Left kidney (tissue), 8 donors: ENCODE data around the gene GREM1. TPM values are rescaled to one million over a fixed set of nuclear protein-coding genes. Genes with fewer than 3 reads are reported as not detected.

Source experiments
- DNase-seq: peaks from one replicate; pipeline ENCODE4 v3.0.0-alpha.2; 2013
- long read RNA-seq, 8 donors: transcript quantifications; one replicate each; lab custom pipeline, GENCODE V29; 2026
- polyA plus RNA-seq: library from polyadenylated mRNA; unstranded; fragments of 120-200 nt; gene quantifications from one replicate; pipeline ENCODE4 v1.2.1, GENCODE V29; 2013; ENCODE audit not compliant: insufficient read length

GREM1 gene
- 0.52 TPM for polyA plus RNA-seq
- long read RNA-seq, donor 1, result 0 reads
- long read RNA-seq, donor 2, result 0 reads
- long read RNA-seq, donor 3, result 0 reads
- long read RNA-seq, donor 4, result 0 reads
- long read RNA-seq, donor 5, result 0 reads
- long read RNA-seq, donor 6, result 0 reads
- long read RNA-seq, donor 7, full-length matches to known transcripts, result 1 of 1 reads
- long read RNA-seq, donor 7, partial matches to known transcripts, result 0 of 1 reads
- long read RNA-seq, donor 7, other reads (novel, unspliced or antisense), result 0 of 1 reads
- long read RNA-seq, donor 8, result 0 reads

DNA sequence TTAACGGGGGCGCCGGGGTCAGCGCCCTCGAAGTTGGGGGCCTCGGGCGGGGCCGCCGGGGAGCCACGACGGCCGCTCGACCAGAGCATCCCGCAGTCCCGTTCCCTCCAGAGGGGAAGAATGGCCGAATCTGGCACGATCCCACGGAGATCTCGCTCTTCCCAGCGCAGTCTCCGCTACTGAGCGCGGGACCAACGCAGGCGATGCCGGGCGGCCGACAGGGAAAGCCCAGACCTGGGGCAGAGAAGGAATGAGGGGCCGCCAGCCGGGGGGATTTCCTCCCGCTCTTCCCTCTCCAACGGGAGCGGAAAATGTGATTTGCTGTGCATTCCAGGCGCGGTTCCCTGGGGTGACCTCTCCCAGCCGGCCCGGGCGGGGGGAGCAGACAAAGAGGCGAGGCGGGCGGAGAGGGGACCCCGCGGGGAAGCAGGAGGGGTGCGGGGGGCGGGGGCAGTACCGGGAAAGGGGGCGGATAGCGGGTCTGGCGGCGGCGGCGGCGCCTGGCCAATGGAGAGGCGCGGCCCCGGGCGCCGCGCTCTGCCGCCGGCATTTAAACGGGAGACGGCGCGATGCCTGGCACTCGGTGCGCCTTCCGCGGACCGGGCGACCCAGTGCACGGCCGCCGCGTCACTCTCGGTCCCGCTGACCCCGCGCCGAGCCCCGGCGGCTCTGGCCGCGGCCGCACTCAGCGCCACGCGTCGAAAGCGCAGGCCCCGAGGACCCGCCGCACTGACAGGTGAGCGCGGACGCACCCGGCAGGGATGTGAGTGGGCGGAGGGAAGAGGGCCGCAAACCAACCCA lies at the start of gene GREM1:
TSS of gene GREM1 (plus strand) at position 579 of the 801 bp plus-strand sequence. CDS start 12,687 bp downstream, outside the sequence.
- no peak for DNase-seq

DNA sequence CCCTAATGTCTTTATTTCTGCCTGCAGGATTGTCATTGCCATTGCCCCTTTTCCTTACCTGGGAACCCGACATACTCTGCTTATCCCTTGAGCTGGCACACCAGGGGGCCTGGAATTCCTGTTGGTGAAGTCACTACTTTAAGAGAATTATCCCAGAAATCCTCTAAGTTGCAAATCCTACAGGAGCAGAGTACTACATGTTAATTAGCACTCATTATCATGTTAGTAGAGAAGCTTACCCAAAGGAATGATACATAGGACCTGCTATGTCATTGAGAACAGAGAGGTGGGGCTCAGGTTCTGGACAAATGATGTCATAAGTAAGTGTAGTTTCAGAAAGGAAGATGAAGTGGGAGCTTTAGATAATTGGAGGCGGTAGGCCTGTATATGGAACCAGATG lies 48.9 kb upstream of the GREM1 start:
- DNase-seq, result no peak

DNA sequence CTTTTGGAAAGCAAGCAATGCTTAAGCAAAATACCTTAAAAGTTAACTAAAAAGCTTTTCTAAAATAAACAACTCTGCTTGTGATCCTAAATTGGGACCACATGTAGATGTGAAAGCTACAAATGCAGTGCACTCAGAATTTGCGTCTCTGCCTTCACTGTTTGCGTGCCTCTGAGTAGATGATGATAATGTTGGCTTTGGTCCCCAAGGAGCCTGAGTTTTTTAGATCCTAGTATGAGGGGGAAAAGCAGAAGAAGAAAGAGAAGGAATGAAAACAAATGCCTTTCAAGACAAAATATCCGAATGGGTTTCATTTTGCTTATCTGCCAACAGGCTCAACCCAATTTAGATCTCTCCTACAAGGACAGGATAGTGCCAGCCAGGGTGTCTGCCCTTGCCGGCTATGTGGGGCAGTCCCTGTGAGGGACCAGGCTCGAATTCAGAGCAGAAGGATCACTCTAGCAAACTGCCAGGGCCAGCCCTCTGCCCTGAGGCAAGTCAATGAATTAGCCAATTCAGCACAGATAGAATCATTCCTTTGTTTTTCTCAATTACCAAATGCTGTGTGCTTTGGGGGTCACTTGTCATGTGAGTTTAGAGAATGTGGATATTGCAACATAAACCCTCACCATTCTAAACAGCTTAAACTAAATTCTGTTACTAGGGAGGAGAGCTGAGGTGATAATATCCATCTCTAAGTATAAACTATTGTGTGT lies 47.8 kb upstream of the GREM1 start:
- DNase-seq, result no peak

DNA sequence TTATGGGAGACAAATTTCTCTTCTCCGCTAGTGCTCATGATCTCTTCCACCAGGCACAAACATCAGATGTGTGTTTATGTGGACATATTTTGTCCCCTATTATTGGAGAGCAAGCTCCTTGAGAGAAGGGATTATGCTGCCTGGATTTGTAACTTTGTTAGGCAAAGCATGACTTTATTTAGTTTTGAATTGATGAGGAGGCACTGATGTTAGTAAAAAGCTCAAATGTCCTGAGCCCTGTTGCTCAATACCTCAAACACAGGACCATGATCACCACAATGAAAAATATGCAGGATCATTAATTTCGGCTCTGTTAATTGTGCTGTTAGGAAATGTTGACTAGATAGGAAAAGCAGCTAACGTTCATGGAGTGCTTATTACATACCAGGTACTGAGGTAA lies 47.2 kb upstream of the GREM1 start:
- DNase-seq, result no peak

DNA sequence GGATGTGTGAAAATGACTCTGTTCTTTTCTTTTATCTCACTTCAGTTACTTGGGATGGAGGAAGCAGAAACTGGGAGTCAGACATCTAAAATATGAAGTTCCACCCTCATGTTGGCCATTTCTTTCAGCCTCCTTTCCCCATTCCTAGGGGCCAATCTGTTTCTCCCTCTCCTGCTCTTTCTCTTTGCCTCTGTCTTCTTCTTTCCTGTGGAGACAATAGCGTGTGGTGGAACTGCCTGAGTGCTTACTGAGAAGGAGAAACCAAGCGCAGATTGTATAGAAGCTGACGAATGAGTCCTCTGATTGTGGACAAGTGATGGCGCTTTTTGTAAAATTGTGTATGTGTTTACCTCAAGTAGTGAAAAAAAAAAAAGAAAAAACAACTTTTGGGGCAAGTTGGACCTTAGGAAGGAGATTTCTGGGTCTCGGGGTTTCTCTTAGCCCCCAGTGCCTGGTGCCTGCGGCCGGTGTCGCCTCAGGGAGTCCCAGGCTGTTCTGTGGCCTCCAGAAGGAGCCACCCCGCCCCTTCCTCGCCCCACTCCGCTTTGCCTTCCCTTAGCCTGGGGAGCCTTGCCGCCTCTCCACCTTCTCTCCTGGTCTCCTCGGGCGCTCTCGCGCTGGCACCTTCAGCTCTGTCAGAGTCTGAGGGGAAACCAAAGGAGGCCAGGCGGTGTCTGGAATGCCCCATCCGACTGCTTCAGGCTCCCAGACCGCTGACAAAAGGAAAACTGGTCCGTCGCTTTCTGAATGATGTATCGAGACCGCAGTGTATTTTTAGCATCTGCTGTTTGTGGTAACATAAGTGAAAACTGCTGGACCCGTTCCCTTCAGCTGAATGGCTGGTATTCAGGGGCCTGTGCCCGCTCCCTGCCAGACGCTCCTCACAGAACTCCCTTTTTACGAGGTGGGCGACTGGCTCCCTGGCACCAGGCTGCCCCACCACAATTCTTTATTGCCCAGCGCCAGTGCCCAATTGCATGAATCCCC lies 46.2 kb upstream of the GREM1 start:
- no peak for DNase-seq

DNA sequence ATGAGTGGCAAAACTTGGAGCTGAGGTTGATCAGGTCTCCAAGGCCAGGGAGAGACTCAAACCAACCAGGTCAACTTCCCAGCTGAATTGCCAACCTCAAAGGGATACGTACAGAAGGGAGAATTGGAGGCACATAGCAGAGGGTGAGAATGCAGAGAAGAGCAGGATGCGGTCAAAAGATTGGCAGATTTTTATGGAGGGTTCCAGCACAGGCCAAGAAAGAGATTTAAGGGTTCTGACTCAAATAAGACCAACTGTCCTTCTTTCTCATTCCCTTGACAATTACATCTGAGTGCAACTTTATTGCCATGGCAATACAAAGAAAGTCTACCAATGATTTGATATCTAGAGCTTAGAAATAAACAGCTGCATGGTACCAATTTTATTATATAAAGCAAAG lies 43.1 kb upstream of the GREM1 start:
- no peak for DNase-seq

DNA sequence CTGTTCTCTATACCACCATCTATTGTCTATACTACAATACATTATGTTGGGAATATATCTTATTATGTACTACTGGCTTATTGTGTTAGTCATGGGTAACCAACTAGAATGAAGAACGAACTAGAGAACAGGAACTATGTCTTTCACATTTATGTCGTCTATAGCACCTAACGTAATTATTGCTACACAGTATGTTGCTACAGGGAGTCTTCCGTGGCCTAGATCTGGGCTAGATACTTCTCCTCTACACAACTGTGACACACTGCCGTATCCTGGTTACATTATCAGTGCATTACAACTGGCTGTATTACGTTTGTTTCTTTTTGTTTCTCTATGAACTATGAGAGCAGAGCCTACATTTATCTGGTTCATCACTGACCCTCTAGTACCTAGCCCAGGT lies 42.3 kb upstream of the GREM1 start:
- DNase-seq, result no peak

DNA sequence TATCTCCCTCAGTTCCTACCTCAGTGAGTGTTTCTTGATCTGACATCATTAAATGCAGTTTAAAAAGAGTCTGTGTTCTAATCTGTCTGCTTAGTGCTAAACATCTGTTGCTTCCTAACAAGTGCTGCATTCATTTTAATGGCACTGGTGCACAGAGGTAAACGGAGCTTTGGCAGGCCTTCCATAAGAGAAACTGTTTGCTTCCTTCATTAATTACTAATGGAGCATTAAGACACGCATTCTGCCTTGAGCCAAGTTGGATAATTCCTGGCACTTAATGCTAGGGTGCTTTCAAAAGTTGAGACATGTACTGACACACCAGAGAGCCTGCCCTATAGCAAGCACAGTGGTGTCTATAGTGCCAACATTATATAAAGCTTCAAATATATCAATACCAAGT lies 41.6 kb upstream of the GREM1 start:
- no peak for DNase-seq

DNA sequence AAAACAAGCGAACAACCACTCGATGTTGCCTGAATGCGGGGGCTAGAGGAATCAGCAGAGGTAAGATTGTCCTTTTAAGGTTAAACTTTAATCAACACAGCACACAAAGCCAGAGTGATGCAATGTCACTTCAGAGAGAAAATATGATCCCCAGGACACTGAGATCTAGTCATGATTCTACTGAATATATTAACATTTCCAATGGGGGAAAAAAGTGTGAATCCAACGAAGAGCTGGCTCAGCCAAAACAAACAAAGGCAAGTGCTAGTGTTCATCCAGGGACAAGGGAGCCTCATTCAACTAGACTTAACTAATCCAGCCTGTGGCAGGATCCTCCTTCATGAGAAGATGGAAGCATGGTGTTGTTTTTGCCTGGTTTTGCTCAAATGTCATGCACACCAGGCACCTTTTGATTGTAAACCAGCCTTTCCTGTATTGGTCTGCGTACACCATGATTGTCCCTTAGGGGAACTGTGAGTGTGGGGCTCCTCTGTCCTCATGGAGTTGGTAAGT lies 40.5 kb upstream of the GREM1 start:
- DNase-seq, result no peak

DNA sequence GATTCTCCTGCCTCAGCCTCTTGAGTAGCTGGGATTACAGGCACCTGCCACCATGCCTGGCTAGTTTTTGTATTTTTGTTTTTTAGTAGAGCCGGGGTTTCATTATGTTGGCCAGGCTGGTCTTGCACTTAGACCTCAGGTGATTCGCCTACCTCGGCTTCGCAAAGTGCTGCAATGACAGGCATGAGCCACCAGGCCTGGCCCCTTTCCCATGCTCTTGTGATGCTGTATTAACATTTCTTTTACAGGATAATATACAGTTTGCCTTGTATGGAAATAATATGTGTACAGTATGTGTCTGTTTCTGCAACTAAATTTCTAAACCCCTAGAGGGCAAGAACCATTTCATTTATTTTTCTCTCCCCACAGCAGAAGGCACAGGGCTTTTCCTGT lies 38.5 kb upstream of the GREM1 start:
- no peak for DNase-seq

DNA sequence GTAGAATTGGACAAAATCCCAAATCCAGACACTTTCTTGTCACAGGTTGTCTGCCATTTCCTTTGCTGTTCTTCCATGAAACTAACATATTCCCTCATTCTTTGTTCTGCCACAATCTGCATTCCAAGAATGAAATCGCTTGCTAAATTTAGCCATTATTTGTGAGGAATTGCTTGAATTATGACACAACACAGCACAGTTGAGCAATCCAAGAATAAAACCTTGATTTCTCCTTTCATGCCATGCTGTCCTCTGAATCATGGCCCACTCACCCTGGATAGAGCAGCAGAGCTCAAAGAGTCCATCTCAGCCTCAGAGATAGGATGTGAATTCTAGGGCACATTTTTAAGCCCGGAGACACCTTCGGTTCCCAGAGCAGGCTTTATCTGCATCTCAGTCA lies 35.2 kb upstream of the GREM1 start:
- no peak for DNase-seq

DNA sequence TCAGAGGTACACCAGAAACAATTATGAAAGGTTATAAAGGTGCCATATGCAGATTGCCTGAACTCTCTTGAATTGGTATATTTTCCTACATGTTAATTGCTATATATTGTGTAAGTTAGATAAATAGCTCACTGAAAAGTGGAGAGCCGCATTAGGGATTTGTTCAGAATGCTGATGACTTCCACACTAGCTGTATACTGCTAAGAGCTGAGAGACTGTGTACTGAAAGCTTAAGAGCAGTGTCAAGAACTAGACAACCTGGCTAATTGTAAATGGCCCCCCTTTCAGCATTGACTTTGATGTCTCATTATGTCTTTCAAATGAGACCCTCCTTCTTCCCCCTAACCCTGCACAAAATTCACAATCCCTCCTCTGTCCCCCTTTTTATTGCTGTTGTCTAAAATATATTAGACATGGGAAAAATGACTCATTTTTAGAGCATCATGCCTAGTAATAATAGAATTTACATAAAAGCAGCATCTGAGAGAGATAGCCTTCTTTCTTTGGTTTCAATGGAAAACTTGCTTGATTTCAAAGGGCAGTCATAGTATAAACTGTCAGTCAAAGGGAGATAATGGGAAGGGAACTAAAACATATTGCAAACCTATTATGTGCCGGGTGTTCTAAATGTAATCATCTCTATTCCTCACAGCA lies 34.7 kb upstream of the GREM1 start:
- no peak for DNase-seq

DNA sequence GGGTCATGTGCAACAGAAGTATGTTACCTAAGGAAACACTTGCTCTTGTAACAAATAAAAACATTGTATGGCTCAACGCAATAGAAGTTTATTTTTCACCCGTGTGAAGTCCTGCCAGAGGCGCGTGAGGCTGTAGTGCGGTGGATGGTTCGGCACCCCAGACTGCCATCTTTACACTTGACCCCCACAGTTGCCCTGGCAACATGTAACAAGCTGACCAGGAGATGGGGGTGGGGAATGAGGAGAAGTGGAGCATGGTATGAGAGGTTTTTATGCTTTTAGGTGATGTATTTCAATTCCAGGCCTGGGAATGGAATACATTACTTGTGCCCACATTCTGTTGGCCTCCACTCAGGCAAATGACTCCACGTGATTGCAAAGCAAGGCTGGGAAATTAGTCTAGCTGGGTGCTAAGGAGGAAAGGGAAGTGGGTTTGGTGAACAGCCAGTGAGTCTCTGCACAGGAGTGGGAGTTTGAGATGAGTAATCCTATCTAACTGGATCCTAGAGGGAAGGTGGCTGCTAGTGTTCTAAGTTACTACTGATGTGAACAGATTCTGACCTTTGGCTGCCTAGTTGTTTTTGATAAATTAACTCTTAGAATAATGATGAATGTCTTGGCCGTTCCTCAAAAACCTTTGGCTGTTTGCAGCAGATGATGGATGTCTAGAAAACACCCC lies 33.8 kb upstream of the GREM1 start:
- no peak for DNase-seq

DNA sequence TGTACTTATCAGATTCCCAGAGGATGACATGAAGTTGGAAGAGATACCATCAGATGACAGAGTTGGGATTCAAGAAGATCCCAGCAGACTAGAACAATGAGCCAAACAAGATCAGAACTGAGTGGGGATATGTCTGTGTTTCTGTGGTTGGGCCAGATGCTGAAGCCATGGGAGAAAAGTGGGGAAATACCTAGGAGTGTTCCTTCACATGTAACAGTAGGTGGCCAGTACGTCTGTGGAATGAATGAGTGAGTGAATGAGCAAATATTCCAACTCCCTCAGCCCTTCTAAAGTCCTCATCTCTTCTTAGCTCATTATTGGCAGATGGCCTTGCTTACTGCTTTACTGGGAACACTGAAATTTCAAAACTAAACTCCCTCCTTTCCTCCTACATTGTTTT lies 32.2 kb upstream of the GREM1 start:
- no peak for DNase-seq

DNA sequence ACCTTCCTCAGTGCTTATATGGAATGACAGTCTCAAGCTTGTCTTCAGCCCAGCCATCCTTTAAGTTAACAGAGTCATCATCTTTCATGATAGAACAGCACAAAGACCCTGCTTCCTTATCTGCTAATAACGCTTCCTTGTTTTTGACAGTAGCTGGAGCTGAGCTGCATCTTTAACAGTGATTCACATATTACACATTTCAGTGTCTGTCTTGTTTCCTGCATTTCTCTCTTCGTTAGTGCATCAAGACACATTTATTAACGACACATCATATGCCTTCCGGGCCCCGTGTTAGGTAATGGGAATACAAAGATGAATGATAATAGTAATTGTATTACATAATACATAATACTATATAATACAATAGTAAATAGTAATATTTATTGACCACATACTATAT lies 30.2 kb upstream of the GREM1 start:
- DNase-seq, result no peak

DNA sequence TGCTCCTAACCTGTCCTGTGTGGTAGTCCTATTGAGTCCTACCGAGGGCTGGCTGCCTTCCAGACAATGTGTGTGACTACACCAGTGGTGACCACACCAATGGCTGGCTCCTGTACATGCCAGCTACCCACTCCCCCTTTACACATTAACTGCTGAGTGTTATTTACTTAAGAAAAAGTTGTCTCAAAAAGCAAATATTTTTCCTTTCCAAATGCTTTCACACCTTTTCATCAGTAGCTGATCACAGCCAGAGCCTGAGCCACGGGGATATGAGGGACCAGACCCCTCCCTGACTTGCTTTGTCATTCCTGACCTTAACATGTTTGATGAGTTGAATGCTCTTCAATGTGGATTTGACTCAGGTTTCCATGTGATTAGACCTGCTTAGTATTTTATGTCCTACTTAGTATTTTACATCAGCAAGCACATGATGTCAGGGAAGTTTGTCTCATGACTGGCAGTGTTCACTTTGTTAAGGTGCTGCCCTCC lies 29.6 kb upstream of the GREM1 start:
- no peak for DNase-seq

DNA sequence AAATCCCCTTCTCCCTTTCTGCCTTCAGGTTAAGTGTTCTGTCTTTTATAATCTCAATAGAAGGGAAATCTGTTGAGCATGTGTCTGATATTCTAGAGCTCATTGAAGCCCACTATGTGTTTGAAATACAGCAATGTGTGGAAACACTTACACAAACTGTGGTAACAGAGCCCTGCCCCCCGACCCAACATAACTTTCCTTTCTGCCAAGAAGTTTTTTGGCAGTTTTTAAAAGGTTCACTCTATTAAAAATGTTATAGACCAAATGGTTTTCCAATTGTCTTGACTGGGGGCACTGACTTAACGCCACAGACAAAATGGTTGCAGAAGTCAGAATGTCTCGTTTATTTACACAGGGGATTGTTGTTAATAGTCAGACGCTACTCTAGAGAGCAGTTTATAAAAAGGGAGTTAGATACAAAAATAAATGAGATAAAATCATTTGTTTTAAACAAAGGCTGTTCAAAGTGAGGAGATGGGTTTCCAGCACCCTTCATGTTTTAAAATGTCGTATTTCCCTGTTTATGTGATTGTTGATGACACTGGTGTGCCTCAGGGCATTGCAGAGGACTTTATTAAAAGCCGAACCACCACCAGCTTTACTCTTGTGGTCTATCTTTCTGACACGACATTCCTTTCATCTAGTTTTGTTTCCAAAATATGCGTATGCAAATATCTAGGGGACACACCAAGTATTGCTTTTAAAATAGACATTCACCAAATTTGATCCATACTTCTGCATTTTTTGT lies 26.7 kb upstream of the GREM1 start:
- no peak for DNase-seq

DNA sequence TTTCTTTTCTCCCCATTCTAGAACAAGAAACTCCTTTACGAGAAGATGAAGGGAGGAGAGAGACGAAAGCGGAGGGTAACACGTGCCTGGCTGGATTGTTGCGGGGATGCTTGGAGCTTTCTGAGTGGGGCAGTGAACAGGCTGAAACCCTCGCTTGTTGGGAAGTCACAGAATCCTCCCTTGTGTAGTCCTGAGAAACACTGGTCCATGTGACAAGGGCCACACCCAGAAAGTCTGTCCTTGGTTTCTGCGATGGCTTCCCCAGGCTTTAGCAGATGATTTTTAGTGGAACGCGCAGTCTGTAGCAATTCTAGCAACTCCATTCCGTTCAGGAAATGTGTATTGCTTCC lies 26.1 kb upstream of the GREM1 start:
- DNase-seq, result no peak

DNA sequence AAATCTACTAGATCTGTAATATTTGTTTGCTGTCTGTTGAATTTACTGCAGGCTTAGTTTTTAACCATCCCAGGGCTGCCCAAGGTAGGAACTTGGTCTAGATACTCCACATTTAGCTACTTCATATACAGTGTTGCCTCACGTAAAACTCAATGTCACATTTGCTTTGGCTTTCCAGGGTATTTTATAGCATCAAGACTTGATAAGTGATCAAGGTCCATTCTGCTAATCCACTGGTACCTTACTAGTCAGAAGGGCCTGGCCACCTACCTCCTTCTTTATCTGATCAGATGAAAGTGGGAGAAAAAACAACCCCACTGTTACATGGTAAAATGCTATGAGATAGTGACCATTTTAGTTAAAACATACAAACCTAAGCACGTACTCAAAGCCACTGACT lies 25.5 kb upstream of the GREM1 start:
- DNase-seq, result no peak
